ENCODE data around the gene KRTAP1-3. TPM values are rescaled to one million over a fixed set of nuclear protein-coding genes. Genes with fewer than 3 reads are reported as not detected.
"Not testable (repeated sequence)": the region's sequence is repeated elsewhere in the genome, so short reads cannot be mapped to it uniquely, and the experiment has no call there.

The KRTAP1-3 gene
- total RNA-seq, 2 experiments from 2014 or later: not detected

DNA sequence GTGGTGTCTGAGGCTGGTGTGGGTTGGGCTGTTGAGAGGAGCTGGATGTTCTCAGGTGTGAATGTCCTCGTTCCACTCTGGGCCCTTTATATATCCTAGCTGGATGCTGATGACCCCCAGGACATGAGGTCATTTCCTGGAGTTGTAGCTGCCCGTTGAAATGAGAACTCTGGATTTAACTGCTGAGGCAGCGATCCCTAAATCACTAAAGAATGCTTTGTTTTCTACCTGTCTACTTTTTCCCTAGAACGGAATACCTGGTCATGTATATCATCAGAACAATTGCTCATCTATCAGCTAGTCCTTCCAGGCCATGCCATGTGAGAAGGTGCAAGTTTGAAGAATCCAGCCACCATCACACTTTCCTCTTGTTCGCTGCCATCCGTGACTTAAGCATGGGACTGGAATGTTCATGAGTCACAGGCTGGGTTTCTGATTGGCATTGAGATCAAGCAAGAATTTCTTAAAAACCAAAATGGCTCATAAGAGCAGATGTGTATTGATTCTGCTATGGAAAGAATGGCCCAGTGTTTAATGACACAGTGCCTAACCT, 25.5 kb upstream of the KRTAP1-3 start, which contains the start of gene KRTAP2-3:
KRTAP2-3 (minus strand) TSS at position 63 of the 553 bp plus-strand sequence. CDS start 64 bp downstream, outside the sequence.
- ChIA-PET CTCF (ENCODE audit: unreplicated experiment) (no interaction called here), POLR2A (no interaction called here)
- Histone ChIP-seq H3K79me2 (ENCODE audit: insufficient read depth, low read depth, low read length) (no peaks in the 10 kb centered on the region), H3K9me2 (ENCODE audit: insufficient read depth, low read length) (no peaks in the 10 kb centered on the region), H2AFZ (ENCODE audit: low read length) (no peak within 1 kb of the TSS), H3K4me2 (ENCODE audit: low read length) (no peak within 1 kb of the TSS), H3K27ac (ENCODE audit: low read depth, low read length, poor library complexity, severe bottlenecking) (no peak within 1 kb of the TSS), H4K20me1 (ENCODE audit: insufficient read depth, low read length) (no peaks in the 10 kb centered on the region), H3K9me3 (ENCODE audit: low read length) (no peaks in the 10 kb centered on the region), H3K4me1 (ENCODE audit: insufficient read depth, low read length, poor library complexity, severe bottlenecking) (no peaks in the 10 kb centered on the region), H3K4me3 (ENCODE audit: low read depth, low read length, poor library complexity, severe bottlenecking) (no peak within 1 kb of the TSS), H3K36me3 (ENCODE audit: insufficient read depth, low read length) (no peaks in the 10 kb centered on the region)
- BruUV-seq (replicated peaks): no TSS peak
- DNase-seq (ENCODE audit: low spot score): no peak
- intact Hi-C loops (cut with micrococcal nuclease; ENCODE audit: unreplicated experiment): no loop called here
- TF ChIP-seq, protein P1, sequence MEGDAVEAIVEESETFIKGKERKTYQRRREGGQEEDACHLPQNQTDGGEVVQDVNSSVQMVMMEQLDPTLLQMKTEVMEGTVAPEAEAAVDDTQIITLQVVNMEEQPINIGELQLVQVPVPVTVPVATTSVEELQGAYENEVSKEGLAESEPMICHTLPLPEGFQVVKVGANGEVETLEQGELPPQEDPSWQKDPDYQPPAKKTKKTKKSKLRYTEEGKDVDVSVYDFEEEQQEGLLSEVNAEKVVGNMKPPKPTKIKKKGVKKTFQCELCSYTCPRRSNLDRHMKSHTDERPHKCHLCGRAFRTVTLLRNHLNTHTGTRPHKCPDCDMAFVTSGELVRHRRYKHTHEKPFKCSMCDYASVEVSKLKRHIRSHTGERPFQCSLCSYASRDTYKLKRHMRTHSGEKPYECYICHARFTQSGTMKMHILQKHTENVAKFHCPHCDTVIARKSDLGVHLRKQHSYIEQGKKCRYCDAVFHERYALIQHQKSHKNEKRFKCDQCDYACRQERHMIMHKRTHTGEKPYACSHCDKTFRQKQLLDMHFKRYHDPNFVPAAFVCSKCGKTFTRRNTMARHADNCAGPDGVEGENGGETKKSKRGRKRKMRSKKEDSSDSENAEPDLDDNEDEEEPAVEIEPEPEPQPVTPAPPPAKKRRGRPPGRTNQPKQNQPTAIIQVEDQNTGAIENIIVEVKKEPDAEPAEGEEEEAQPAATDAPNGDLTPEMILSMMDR (conservative IDR thresholded peaks at IDR 0.05; ENCODE audit: low read length): no peak
- TF ChIP-seq EZH2phosphoT487 (IDR thresholded peaks at IDR 0.05; ENCODE audit: borderline replicate concordance, low read depth, low read length): no peak

DNA sequence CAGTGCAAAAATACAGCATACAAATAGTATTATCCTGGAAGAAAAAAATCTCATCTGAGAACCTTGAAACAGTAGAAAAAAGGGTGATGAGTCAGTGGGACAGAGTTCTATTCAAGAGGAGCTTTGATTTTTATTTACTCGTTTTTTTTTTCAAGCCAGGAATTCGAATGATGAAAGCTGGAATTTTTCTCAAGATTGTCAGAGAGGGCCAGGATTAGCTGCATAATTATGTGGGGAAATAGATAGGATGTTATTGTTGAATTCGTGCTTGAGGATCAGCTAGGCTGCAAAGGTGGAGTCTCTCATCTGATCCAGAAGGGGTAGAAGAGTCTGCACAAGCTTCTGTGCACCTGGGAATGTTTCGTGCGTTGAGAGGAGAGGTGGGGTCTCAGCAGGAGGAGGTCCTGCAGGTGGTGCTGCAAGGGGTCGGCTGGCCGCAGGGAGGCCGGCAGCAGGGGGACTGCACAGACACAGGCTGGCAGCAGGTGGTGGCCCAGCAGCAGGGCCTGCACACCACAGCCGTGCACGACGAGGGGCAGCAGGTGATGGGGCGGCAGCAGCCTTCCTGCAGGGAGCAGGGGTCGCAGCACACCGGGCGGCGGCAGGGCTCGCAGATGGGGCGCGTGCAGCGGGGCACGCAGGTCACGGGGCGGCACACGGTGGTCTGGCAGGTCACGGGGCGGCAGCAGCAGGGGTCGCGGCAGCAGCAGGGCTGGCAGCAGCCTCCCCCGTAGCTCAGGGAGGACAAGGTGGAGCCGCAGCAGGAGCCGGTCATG, 24.8 kb upstream of the KRTAP1-3 start:
- H3K9me3 ChIP-seq (ENCODE audit: low read length); H4K20me1 ChIP-seq (ENCODE audit: insufficient read depth, low read length); H3K36me3 ChIP-seq (ENCODE audit: insufficient read depth, low read length); H2AFZ ChIP-seq (ENCODE audit: low read length); CTCF ChIA-PET (ENCODE audit: unreplicated experiment); H3K4me1 ChIP-seq (ENCODE audit: insufficient read depth, low read length, poor library complexity, severe bottlenecking); intact Hi-C loops (cut with micrococcal nuclease; ENCODE audit: unreplicated experiment); H3K79me2 ChIP-seq (ENCODE audit: insufficient read depth, low read depth, low read length); H3K4me2 ChIP-seq (ENCODE audit: low read length); H3K9me2 ChIP-seq (ENCODE audit: insufficient read depth, low read length); BruUV-seq (replicated peaks); H3K4me3 ChIP-seq (ENCODE audit: low read depth, low read length, poor library complexity, severe bottlenecking); H3K27ac ChIP-seq (ENCODE audit: low read depth, low read length, poor library complexity, severe bottlenecking); DNase-seq (ENCODE audit: low spot score): not testable (repeated sequence)
- POLR2A ChIA-PET: interaction anchor here (0.6 to 0.7 kb wide), 2 partner anchors 16 to 283 kb away, joined by 3 to 4 read pairs; no protein-coding TSS in a partner anchor

DNA sequence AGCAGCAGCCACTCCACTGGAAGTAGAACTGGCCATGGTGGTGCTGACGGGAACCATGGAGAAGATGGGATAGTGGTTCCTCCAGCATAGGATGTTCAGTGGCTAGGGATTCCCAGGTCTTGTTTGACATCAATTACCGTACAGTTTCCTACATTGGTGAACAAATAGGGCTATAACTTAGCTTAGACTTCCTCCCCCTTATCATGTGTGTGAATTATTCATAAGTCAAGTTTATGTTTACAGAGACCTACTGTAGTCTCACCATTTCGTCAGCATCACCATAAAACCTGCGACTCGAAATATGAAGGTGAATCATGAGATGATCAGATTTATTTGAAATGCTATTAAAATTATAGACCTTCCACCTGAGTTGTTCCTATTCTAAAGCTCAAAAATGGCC, 24.1 kb upstream of the KRTAP1-3 start:
- no peak overlapping the region for H3K27ac ChIP-seq (ENCODE audit: low read depth, low read length, poor library complexity, severe bottlenecking)
- TF ChIP-seq, protein P1 (conservative IDR thresholded peaks at IDR 0.05; ENCODE audit: low read length): no peak
- no peak for TF ChIP-seq EZH2phosphoT487 (IDR thresholded peaks at IDR 0.05; ENCODE audit: borderline replicate concordance, low read depth, low read length)
- no peaks in the 10 kb centered on the region for H3K9me2 ChIP-seq (ENCODE audit: insufficient read depth, low read length)
- ChIA-PET POLR2A (interaction anchor here (0.6 to 0.7 kb wide), 2 partner anchors 15 to 284 kb away, joined by 3 to 4 read pairs; no protein-coding TSS in a partner anchor), CTCF (ENCODE audit: unreplicated experiment) (no interaction called here)
- no peak overlapping the region for H3K4me3 ChIP-seq (ENCODE audit: low read depth, low read length, poor library complexity, severe bottlenecking)
- no peak overlapping the region for H2AFZ ChIP-seq (ENCODE audit: low read length)
- H3K36me3 ChIP-seq (ENCODE audit: insufficient read depth, low read length): no peaks in the 10 kb centered on the region
- no peak overlapping the region for H3K4me2 ChIP-seq (ENCODE audit: low read length)
- H3K79me2 ChIP-seq (ENCODE audit: insufficient read depth, low read depth, low read length): no peaks in the 10 kb centered on the region
- no peaks in the 10 kb centered on the region for H3K4me1 ChIP-seq (ENCODE audit: insufficient read depth, low read length, poor library complexity, severe bottlenecking)
- no peaks in the 10 kb centered on the region for H3K9me3 ChIP-seq (ENCODE audit: low read length)
- intact Hi-C loops (cut with micrococcal nuclease; ENCODE audit: unreplicated experiment): no loop called here
- no peak for DNase-seq (ENCODE audit: low spot score)
- no TSS peak for BruUV-seq (replicated peaks)
- H4K20me1 ChIP-seq (ENCODE audit: insufficient read depth, low read length): no peaks in the 10 kb centered on the region

Measured in OCI-LY7 (cell line).